ENCODE data around the gene CXCL6. TPM values are rescaled to one million over a fixed set of nuclear protein-coding genes. Genes with fewer than 3 reads are reported as not detected.

The CXCL6 gene
- total and polyA plus RNA-seq, 4 donors = 0.57 TPM; not detected in 3

DNA sequence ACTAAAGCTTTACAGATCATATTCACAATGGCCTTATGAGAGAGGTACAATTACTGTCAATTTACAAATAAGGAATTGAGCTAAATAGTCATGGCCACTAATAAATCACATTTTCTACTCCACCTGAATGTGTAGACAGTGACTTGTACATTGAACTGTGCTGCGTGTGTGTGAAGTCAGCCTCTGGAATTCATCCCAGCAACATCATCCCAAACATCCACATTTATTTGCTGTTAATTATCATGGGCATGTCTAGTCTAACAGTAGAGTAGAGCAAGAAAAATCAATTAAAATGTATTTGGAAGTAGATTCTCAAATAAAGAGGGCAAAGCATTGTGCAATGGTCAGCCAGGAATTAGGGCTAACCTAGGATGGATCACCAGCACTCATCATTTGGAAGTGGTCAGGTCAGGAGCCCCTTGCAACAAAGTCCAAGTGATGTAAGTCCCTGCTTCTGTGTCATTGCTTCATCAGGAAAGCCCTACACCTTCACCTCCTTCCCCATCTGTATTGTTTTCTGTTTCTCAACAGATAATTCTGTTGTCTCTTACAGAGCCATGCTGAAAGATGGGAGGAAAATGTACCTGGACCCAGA lies 11.8 kb downstream of the CXCL6 start:
- H3K9me3 ChIP-seq (ENCODE audit: control insufficient read depth, low read length) = no peaks in the 10 kb centered on the region
- H3K27me3 ChIP-seq (ENCODE audit: control insufficient read depth in 1 of 2, insufficient read depth in 2 of 2, low read length in 1 of 2) = peaks cover 0 to 4% of the 10 kb centered on the region in 2 donors
- H3K27ac ChIP-seq (ENCODE audit: low read depth in 1 of 2, low read length in 2 of 2) = no peak overlapping the region
- no peak for ATAC-seq (ENCODE audit: low FRiP score)
- WGBS, 2 donors = 74 to 83% methylated on average over 1 of the region's 1 CpG
- intact Hi-C loops (cut with DNase I) = no loop called here
- H3K36me3 ChIP-seq (ENCODE audit: control insufficient read depth in 1 of 2, insufficient read depth in 2 of 2, low read length in 1 of 2) = no peaks in the 10 kb centered on the region
- no peak for DNase-seq
- no peak overlapping the region for H3K4me3 ChIP-seq (ENCODE audit: low read length in 2 of 2)
- H3K4me1 ChIP-seq (ENCODE audit: control insufficient read depth in 1 of 2, insufficient read depth in 2 of 2, low read length in 2 of 2) = no peaks in the 10 kb centered on the region

DNA sequence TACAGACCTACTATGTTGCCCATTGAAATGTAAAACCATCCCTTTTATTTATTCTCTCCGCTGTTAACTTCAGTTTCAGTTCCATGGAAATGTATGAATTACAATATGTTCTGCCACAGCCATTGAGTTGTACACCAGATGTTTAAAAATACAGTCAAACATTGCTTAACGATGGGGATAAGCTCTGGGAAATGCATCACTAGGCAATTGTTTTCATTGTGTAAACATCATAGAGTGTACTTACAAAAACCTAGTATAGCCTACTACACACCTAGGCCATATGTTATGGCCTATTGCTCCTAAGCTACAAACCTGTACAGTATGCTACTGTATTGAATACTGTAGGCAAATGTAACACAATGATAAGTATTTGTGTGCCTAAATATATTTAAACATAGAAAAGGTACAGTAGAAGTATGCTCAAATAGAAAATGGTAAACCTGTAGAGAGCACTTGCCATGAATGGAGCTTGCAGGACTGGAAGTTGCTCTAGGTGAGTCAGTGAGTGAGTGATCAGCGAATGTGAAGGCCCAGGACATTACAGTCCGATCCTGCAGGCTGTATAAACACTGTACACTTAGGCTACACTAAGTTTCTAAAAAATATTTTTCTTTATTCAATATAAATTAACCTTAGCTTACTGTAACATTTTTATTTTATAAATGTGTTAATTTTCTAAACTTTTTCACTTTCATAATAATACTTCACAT lies 13.9 kb downstream of the CXCL6 start:
- no peaks in the 10 kb centered on the region for H3K4me1 ChIP-seq (ENCODE audit: control insufficient read depth in 1 of 2, insufficient read depth in 2 of 2, low read length in 2 of 2)
- 80 to 90% methylated on average over 4 of the region's 4 CpGs for WGBS, 2 donors
- no peak overlapping the region for H3K27ac ChIP-seq (ENCODE audit: low read depth in 1 of 2, low read length in 2 of 2)
- intact Hi-C loops (cut with DNase I) = no loop called here
- H3K4me3 ChIP-seq (ENCODE audit: low read length in 2 of 2) = no peak overlapping the region
- H3K27me3 ChIP-seq (ENCODE audit: control insufficient read depth in 1 of 2, insufficient read depth in 2 of 2, low read length in 1 of 2) = peaks cover 0 to 4% of the 10 kb centered on the region in 2 donors
- DNase-seq = no peak
- H3K36me3 ChIP-seq (ENCODE audit: control insufficient read depth in 1 of 2, insufficient read depth in 2 of 2, low read length in 1 of 2) = no peaks in the 10 kb centered on the region
- no peaks in the 10 kb centered on the region for H3K9me3 ChIP-seq (ENCODE audit: control insufficient read depth, low read length)
- ATAC-seq (ENCODE audit: low FRiP score) = no peak

DNA sequence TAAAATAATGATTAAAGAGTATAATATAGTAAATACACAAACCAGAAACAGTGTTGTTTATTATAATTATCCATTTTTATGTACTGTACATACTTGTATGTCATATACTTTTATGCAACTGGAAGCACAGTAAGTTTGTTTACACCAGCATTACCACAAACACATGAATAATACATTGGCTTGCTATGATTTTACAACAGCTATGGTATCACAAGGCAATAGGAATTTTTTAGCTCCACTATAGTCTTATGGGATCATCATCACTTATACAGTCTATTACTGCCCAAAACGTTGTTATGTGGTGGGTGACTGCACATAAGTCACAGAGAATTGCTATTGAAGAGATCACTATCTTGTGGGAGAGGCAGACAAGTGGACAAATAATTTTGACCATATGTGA lies 14.8 kb downstream of the CXCL6 start:
- intact Hi-C loops (cut with DNase I) = no loop called here
- Histone ChIP-seq H3K4me3 (ENCODE audit: low read length in 2 of 2) (no peak overlapping the region), H3K27ac (ENCODE audit: low read depth in 1 of 2, low read length in 2 of 2) (no peak overlapping the region), H3K36me3 (ENCODE audit: control insufficient read depth in 1 of 2, insufficient read depth in 2 of 2, low read length in 1 of 2) (no peaks in the 10 kb centered on the region), H3K27me3 (ENCODE audit: control insufficient read depth in 1 of 2, insufficient read depth in 2 of 2, low read length in 1 of 2) (peaks cover 0 to 4% of the 10 kb centered on the region in 2 donors), H3K9me3 (ENCODE audit: control insufficient read depth, low read length) (no peaks in the 10 kb centered on the region), H3K4me1 (ENCODE audit: control insufficient read depth in 1 of 2, insufficient read depth in 2 of 2, low read length in 2 of 2) (no peaks in the 10 kb centered on the region)
- DNase-seq (no peak), ATAC-seq (ENCODE audit: low FRiP score) (no peak)
- 58 to 65% methylated on average over 1 of the region's 1 CpG for WGBS, 2 donors

DNA sequence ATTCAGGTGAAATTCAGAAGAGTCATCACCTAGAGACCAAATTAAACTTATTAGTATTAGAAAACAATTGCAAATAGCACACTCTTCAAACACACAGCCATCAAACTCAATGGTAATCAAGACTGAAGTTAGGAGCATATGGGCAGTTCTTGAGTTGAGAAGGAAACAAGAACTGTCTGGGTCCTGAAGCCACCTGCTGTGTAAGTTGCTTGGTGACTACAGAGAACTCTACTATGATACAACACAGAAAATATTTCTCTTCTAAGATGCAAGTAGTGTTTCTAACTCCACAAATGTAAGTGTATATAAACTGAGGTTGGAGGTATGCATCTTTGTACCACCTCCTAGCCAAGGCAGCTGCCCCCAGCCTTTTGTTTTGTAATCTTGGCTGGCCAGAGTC lies 16.3 kb downstream of the CXCL6 start:
- no peaks in the 10 kb centered on the region for H3K9me3 ChIP-seq (ENCODE audit: control insufficient read depth, low read length)
- intact Hi-C loops (cut with DNase I) = no loop called here
- no peaks in the 10 kb centered on the region for H3K4me1 ChIP-seq (ENCODE audit: control insufficient read depth in 1 of 2, insufficient read depth in 2 of 2, low read length in 2 of 2)
- no peak for DNase-seq
- no peak overlapping the region for H3K4me3 ChIP-seq (ENCODE audit: low read length in 2 of 2)
- no peak overlapping the region for H3K27ac ChIP-seq (ENCODE audit: low read depth in 1 of 2, low read length in 2 of 2)
- ATAC-seq (ENCODE audit: low FRiP score) = no peak
- peaks cover 0 to 2% of the 10 kb centered on the region in 2 donors for H3K27me3 ChIP-seq (ENCODE audit: control insufficient read depth in 1 of 2, insufficient read depth in 2 of 2, low read length in 1 of 2)
- H3K36me3 ChIP-seq (ENCODE audit: control insufficient read depth in 1 of 2, insufficient read depth in 2 of 2, low read length in 1 of 2) = no peaks in the 10 kb centered on the region

DNA sequence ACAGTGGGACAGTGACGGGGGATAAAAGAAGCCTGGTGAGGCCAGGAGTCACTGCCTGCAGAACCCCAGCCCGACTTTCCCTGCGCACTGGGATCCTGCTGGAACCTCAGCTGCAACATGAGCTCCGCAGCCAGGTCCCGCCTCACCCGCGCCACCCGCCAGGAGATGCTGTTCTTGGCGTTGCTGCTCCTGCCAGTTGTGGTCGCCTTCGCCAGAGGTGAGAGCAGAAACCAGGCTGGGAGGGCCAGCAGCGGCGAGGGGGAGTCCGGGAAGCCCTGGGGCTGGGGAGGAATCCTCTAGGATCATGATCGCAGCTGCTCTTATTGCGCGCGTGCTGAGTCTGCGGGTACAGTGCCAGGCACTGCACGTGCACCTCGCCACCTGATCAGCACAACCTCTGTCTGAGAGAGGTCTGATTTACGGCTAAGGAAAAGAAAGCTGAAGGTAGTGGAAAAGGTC lies 16.8 kb downstream of the CXCL6 start, which contains the start of gene PF4V1:
Gene PF4V1, plus strand, starts transcription at position 51 of the 459 bp plus-strand sequence. Its CDS starts 67 bp downstream, at position 118.
- no peak within 1 kb of the TSS for H3K4me3 ChIP-seq (ENCODE audit: low read length in 2 of 2)
- H3K4me1 ChIP-seq (ENCODE audit: control insufficient read depth in 1 of 2, insufficient read depth in 2 of 2, low read length in 2 of 2) = no peaks in the 10 kb centered on the region
- peak; percentile 44 for ATAC-seq (ENCODE audit: low FRiP score)
- H3K9me3 ChIP-seq (ENCODE audit: control insufficient read depth, low read length) = no peaks in the 10 kb centered on the region
- no peak within 1 kb of the TSS for H3K27ac ChIP-seq (ENCODE audit: low read depth in 1 of 2, low read length in 2 of 2)
- H3K27me3 ChIP-seq (ENCODE audit: control insufficient read depth in 1 of 2, insufficient read depth in 2 of 2, low read length in 1 of 2) = peaks cover 0 to 2% of the 10 kb centered on the region in 2 donors
- 12 to 15% methylated on average over 22 of the region's 22 CpGs for WGBS, 2 donors
- intact Hi-C loops (cut with DNase I) = no loop called here
- H3K36me3 ChIP-seq (ENCODE audit: control insufficient read depth in 1 of 2, insufficient read depth in 2 of 2, low read length in 1 of 2) = no peaks in the 10 kb centered on the region
- peak; percentile 52 to 74 for DNase-seq

DNA sequence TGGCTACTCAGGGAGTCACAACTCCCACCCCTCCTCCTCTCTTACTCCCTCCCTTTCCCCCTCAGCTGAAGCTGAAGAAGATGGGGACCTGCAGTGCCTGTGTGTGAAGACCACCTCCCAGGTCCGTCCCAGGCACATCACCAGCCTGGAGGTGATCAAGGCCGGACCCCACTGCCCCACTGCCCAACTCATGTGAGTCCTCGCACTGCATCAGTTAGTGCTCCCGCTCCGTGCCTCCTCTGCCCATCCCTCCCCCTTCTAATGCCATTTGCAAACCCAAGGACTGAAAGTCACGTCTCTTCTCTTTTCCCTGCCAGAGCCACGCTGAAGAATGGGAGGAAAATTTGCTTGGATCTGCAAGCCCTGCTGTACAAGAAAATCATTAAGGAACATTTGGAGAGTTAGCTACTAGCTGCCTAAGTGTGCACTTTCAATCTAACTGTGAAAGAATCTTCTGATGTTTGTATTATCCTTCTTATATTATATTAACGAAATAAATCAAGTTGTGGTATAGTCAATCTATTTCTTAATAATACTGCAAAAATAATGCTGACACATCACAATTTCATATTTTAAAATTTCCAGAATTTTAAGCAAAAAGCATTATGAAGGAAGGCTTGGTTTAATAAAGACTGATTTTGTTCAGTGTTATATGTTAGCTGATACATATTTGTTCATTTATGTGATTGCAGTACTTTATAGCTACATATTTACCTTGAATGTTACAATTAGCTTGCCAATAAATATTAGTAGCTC lies 17.4 kb downstream of the CXCL6 start:
- intact Hi-C loops (cut with DNase I) = no loop called here
- Histone ChIP-seq H3K27me3 (ENCODE audit: control insufficient read depth in 1 of 2, insufficient read depth in 2 of 2, low read length in 1 of 2) (peaks cover 0 to 2% of the 10 kb centered on the region in 2 donors), H3K27ac (ENCODE audit: low read depth in 1 of 2, low read length in 2 of 2) (no peak overlapping the region), H3K9me3 (ENCODE audit: control insufficient read depth, low read length) (no peaks in the 10 kb centered on the region), H3K36me3 (ENCODE audit: control insufficient read depth in 1 of 2, insufficient read depth in 2 of 2, low read length in 1 of 2) (no peaks in the 10 kb centered on the region), H3K4me1 (ENCODE audit: control insufficient read depth in 1 of 2, insufficient read depth in 2 of 2, low read length in 2 of 2) (no peaks in the 10 kb centered on the region), H3K4me3 (ENCODE audit: low read length in 2 of 2) (no peak overlapping the region)
- no peak for DNase-seq
- 27 to 29% methylated on average over 8 of the region's 8 CpGs for WGBS, 2 donors
- no peak for ATAC-seq (ENCODE audit: low FRiP score)

DNA sequence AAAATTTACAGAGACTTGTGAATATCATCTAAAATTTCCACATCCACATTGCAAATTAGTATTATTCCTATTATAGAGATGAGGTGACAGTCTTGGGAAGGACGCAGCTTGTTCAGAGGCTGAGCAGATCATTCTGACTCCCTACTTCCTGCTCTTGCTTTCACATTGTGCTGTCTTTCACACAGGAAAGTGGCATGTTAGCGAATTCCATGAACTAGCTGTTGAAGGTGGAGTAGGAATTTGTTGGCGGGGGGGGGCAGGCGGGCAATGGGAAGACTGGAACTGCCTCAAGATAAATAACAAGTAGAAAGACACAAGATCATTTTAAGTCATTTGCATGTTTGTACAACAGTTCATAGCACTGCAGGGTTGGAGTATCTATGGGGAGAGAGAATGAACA lies 18.9 kb downstream of the CXCL6 start:
- Histone ChIP-seq H3K36me3 (ENCODE audit: control insufficient read depth in 1 of 2, insufficient read depth in 2 of 2, low read length in 1 of 2) (no peaks in the 10 kb centered on the region), H3K27ac (ENCODE audit: low read depth in 1 of 2, low read length in 2 of 2) (no peak overlapping the region), H3K27me3 (ENCODE audit: control insufficient read depth in 1 of 2, insufficient read depth in 2 of 2, low read length in 1 of 2) (peaks cover 0 to 2% of the 10 kb centered on the region in 2 donors), H3K4me1 (ENCODE audit: control insufficient read depth in 1 of 2, insufficient read depth in 2 of 2, low read length in 2 of 2) (no peaks in the 10 kb centered on the region), H3K4me3 (ENCODE audit: low read length in 2 of 2) (no peak overlapping the region), H3K9me3 (ENCODE audit: control insufficient read depth, low read length) (no peaks in the 10 kb centered on the region)
- WGBS, 2 donors = 14 to 43% methylated on average over 4 of the region's 4 CpGs
- ATAC-seq (ENCODE audit: low FRiP score) (no peak), DNase-seq (no peak)
- intact Hi-C loops (cut with DNase I) = no loop called here

DNA sequence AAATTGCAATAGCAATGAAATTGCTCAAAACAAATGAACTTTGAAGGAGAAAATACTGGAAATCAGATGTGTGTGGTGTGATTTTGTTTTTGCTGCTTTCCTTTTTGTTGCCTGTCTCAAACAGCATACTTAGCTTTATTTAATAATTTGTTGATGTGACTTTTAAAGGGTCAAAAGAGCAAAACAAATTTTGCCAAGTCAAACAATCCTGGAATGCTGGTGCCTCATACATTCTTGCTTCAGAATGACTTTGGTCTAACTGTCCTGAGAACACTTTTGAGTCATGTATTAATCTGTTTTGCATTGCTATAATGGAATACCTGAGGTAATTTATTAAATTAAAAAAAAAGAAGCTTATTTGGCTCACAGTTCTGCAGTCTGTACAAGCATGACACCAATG lies 20.0 kb downstream of the CXCL6 start:
- Histone ChIP-seq H3K36me3 (ENCODE audit: control insufficient read depth in 1 of 2, insufficient read depth in 2 of 2, low read length in 1 of 2) (no peaks in the 10 kb centered on the region), H3K27ac (ENCODE audit: low read depth in 1 of 2, low read length in 2 of 2) (no peak overlapping the region), H3K4me3 (ENCODE audit: low read length in 2 of 2) (no peak overlapping the region), H3K9me3 (ENCODE audit: control insufficient read depth, low read length) (no peaks in the 10 kb centered on the region), H3K4me1 (ENCODE audit: control insufficient read depth in 1 of 2, insufficient read depth in 2 of 2, low read length in 2 of 2) (no peaks in the 10 kb centered on the region), H3K27me3 (ENCODE audit: control insufficient read depth in 1 of 2, insufficient read depth in 2 of 2, low read length in 1 of 2) (peaks cover 0 to 2% of the 10 kb centered on the region in 2 donors)
- DNase-seq (no peak), ATAC-seq (ENCODE audit: low FRiP score) (no peak)
- intact Hi-C loops (cut with DNase I) = no loop called here

All from aorta (tissue), 5 donors.